ENCODE results near the gene KLRC3.

Gene KLRC3

GRCh38 chr12:10409392-10409791 is 11.0 kb downstream of the KLRC3 start, which contains the start of gene KLRC4:
Gene KLRC4 (minus strand): TSS chr12:10409757. CDS start chr12:10409575, 182 bp downstream.
- CTCF ChIA-PET, result no interaction called here
- DNase-seq (ENCODE audit: low read depth, low spot score), result no peak
- H3K4me3 ChIP-seq (ENCODE audit: low read depth, low read length), result no peak within 1 kb of the TSS
- no peak for TF ChIP-seq CTCF (IDR thresholded peaks at IDR 0.05; ENCODE audit: insufficient read depth, low read length, missing control alignments)
- POLR2A ChIA-PET, result no interaction called here

- POLR2A ChIA-PET, result no interaction called here
These were observed 11.6 kb downstream of the KLRC3 start for GRCh38 chr12:10408842-10409241.

GRCh38 chr12:10406725-10407124 is 13.7 kb downstream of the KLRC3 start:
- TF ChIP-seq CTCF (IDR thresholded peaks at IDR 0.05; ENCODE audit: insufficient read depth, low read length, missing control alignments), result no peak
- ChIA-PET CTCF (no interaction called here), POLR2A (no interaction called here)
- H3K4me3 ChIP-seq (ENCODE audit: low read depth, low read length), result no peak overlapping the region
- DNase-seq (ENCODE audit: low read depth, low spot score), result no peak

More at GRCh38 chr12:10408842-10409241, 11.6 kb downstream of the KLRC3 start:
- TF ChIP-seq CTCF (IDR thresholded peaks at IDR 0.05; ENCODE audit: insufficient read depth, low read length, missing control alignments), result no peak
- CTCF ChIA-PET, result no interaction called here
- H3K4me3 ChIP-seq (ENCODE audit: low read depth, low read length), result no peak overlapping the region
- no peak for DNase-seq (ENCODE audit: low read depth, low spot score)

GRCh38 chr12:10405294-10405693 is 15.1 kb downstream of the KLRC3 start:
- ChIA-PET POLR2A (no interaction called here), CTCF (no interaction called here)
- no peak overlapping the region for H3K4me3 ChIP-seq (ENCODE audit: low read depth, low read length)
- DNase-seq (ENCODE audit: low read depth, low spot score), result no peak
- no peak for TF ChIP-seq CTCF (IDR thresholded peaks at IDR 0.05; ENCODE audit: insufficient read depth, low read length, missing control alignments)

GRCh38 chr12:10404798-10405197 is 15.6 kb downstream of the KLRC3 start:
- no peak for TF ChIP-seq CTCF (IDR thresholded peaks at IDR 0.05; ENCODE audit: insufficient read depth, low read length, missing control alignments)
- ChIA-PET POLR2A (no interaction called here), CTCF (no interaction called here)
- DNase-seq (ENCODE audit: low read depth, low spot score), result no peak
- no peak overlapping the region for H3K4me3 ChIP-seq (ENCODE audit: low read depth, low read length)

GRCh38 chr12:10400829-10401228 is 19.6 kb downstream of the KLRC3 start:
- ChIA-PET POLR2A (no interaction called here), CTCF (no interaction called here)
- no peak for TF ChIP-seq CTCF (IDR thresholded peaks at IDR 0.05; ENCODE audit: insufficient read depth, low read length, missing control alignments)
- no peak overlapping the region for H3K4me3 ChIP-seq (ENCODE audit: low read depth, low read length)
- DNase-seq (ENCODE audit: low read depth, low spot score), result no peak

Measured in AG04449 (cell line).